Bronchial smooth muscle cell (primary cell): ENCODE measurements around the gene LIMS4. TPM values are rescaled to one million over a fixed set of nuclear protein-coding genes. Genes with fewer than 3 reads are reported as not detected.

ENCODE experiments used
- total RNA-seq: library from RNA; depleted of rRNA; stranded (reverse); fragments of >200 nt; gene quantifications from 2 replicates; pipeline ENCODE4 v1.2.1, GENCODE V29; 2014

LIMS4 gene
- 0.77 and 4.7 TPM in 2 replicates for total RNA-seq

GRCh38 chr2:110472171-110473058 lies at the start of gene LIMS4:
TSS of gene LIMS4 (minus strand) at chr2:110472816. CDS start at chr2:110472778, 38 bp downstream.

Other genes starting within 250 kb of the LIMS4 start
- gene RGPD6, start 104.4 kb upstream of the LIMS4 start, total RNA-seq: 12.3 and 34.7 TPM in 2 replicates
- gene BUB1, start 205.2 kb upstream of the LIMS4 start, total RNA-seq: 5.8 and 22.1 TPM in 2 replicates